Keratinocyte (primary cell): ENCODE results near the gene UGGT2.

ENCODE experiments used
- EZH2 ChIP-seq: IDR thresholded peaks from one replicate; pipeline ENCODE4 v1.6.1; 2012; ENCODE audit warnings: inconsistent platforms, mild to moderate bottlenecking, low read length, moderate library complexity
- TF ChIP-seq, protein P1 (sequence below), 3 experiments: IDR thresholded peaks in 1 of 3; conservative IDR thresholded peaks in 1 of 3; optimal IDR thresholded peaks in 1 of 3; 2 replicates in 2 of 3; 3 replicates in 1 of 3; pipeline versions ENCODE3 to v1.5.1; 2011; ENCODE audit warnings: low read length in 3 of 3, mild to moderate bottlenecking in 3 of 3, moderate library complexity in 2 of 3, control low read depth in 1 of 3, inconsistent platforms in 1 of 3; ENCODE audit not compliant: insufficient read depth in 2 of 3; ENCODE audit errors: extremely low read depth in 1 of 3

DNA sequence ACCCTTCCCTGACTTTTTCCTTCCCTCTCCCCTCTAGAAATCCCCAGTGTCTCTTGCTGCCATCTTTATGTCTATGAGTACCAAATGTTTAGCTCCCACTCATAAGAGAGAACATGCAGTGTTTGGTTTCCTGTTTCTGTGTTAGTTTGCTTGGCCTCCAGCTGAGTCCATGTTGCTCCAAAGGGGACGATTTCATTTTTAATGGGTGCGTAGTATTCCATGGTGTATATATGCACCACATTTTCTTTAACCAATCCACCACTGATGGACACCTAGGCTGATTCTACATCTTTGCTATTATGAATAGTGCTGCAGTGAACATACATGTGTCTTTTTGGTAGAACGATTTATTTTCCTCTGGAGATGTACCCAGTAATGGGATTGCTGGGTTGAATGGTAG, 123.8 kb downstream of the UGGT2 start:
- TF ChIP-seq, protein P1, sequence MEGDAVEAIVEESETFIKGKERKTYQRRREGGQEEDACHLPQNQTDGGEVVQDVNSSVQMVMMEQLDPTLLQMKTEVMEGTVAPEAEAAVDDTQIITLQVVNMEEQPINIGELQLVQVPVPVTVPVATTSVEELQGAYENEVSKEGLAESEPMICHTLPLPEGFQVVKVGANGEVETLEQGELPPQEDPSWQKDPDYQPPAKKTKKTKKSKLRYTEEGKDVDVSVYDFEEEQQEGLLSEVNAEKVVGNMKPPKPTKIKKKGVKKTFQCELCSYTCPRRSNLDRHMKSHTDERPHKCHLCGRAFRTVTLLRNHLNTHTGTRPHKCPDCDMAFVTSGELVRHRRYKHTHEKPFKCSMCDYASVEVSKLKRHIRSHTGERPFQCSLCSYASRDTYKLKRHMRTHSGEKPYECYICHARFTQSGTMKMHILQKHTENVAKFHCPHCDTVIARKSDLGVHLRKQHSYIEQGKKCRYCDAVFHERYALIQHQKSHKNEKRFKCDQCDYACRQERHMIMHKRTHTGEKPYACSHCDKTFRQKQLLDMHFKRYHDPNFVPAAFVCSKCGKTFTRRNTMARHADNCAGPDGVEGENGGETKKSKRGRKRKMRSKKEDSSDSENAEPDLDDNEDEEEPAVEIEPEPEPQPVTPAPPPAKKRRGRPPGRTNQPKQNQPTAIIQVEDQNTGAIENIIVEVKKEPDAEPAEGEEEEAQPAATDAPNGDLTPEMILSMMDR (optimal IDR thresholded peaks at IDR 0.05 in 1 of 3, IDR thresholded peaks at IDR 0.05 in 1 of 3, conservative IDR thresholded peaks at IDR 0.05 in 1 of 3; ENCODE audit: extremely low read depth in 1 of 3, insufficient read depth in 2 of 3, low read length in 3 of 3) = no peak
- no peak for TF ChIP-seq EZH2
